Dendritic cell treated with granulocyte-macrophage colony-stimulating factor and Interleukin-4, amounts not matched to agents 40 ng/mL and 50 ng/mL, for 4 days (primary cell): ENCODE results near the gene SLC22A2.

ENCODE experiments used
- H3K27ac Mint-ChIP-seq: one replicate; pipeline ENCODE4 v1.8.0; 2022; ENCODE audit warnings: mild to moderate bottlenecking, mixed read lengths
- H3K27me3 Mint-ChIP-seq: one replicate; pipeline ENCODE4 v1.8.0; 2022; ENCODE audit warnings: mild to moderate bottlenecking, mixed read lengths
- H3K36me3 Mint-ChIP-seq: one replicate; pipeline ENCODE4 v1.8.0; 2022; ENCODE audit warnings: low read depth, mixed read lengths
- H3K4me1 Mint-ChIP-seq: one replicate; pipeline ENCODE4 v1.8.0; 2022; ENCODE audit warnings: low read depth, mixed read lengths
- H3K4me3 Mint-ChIP-seq: one replicate; pipeline ENCODE4 v1.8.0; 2022; ENCODE audit warnings: mild to moderate bottlenecking, moderate library complexity, mixed read lengths
- H3K9me3 Mint-ChIP-seq: one replicate; pipeline ENCODE4 v1.8.0; 2022; ENCODE audit warnings: mixed read lengths
- intact Hi-C: fragments of 100-400 bp; cut with micrococcal nuclease; formaldehyde crosslinking; loops from one replicate; pipeline ENCODE4 v1.15.0; 2022

Gene SLC22A2

GRCh38 chr6:160201061-160201460, 57.6 kb downstream of the SLC22A2 start:
- no peaks in the 10 kb centered on the region for H3K4me1 Mint-ChIP-seq
- peaks cover 4% of the 10 kb centered on the region for H3K9me3 Mint-ChIP-seq
- H3K27me3 Mint-ChIP-seq: no peaks in the 10 kb centered on the region
- no peak overlapping the region for H3K4me3 Mint-ChIP-seq
- no peak overlapping the region for H3K27ac Mint-ChIP-seq
- intact Hi-C loops: no loop called here
- H3K36me3 Mint-ChIP-seq: no peaks in the 10 kb centered on the region

GRCh38 chr6:160198606-160199211, 59.9 kb downstream of the SLC22A2 start:
- Mint-ChIP-seq H3K4me1 (no peaks in the 10 kb centered on the region), H3K9me3 (peaks cover 16% of the 10 kb centered on the region), H3K36me3 (no peaks in the 10 kb centered on the region), H3K27me3 (no peaks in the 10 kb centered on the region), H3K4me3 (no peak overlapping the region), H3K27ac (no peak overlapping the region)
- intact Hi-C loops: no loop called here

GRCh38 chr6:160197662-160198061, 61.0 kb downstream of the SLC22A2 start:
- H3K36me3 Mint-ChIP-seq: no peaks in the 10 kb centered on the region
- intact Hi-C loops: no loop called here
- no peaks in the 10 kb centered on the region for H3K27me3 Mint-ChIP-seq
- H3K27ac Mint-ChIP-seq: no peak overlapping the region
- peaks cover 25% of the 10 kb centered on the region for H3K9me3 Mint-ChIP-seq
- no peaks in the 10 kb centered on the region for H3K4me1 Mint-ChIP-seq
- H3K4me3 Mint-ChIP-seq: no peak overlapping the region

- Mint-ChIP-seq H3K27me3 (no peaks in the 10 kb centered on the region), H3K36me3 (no peaks in the 10 kb centered on the region), H3K4me3 (no peak overlapping the region), H3K9me3 (peaks cover 51% of the 10 kb centered on the region), H3K27ac (no peak overlapping the region), H3K4me1 (no peaks in the 10 kb centered on the region)
- intact Hi-C loops: no loop called here
Measured at GRCh38 chr6:160194808-160195207, 63.8 kb downstream of the SLC22A2 start.

- Mint-ChIP-seq H3K4me1 (no peaks in the 10 kb centered on the region), H3K9me3 (peaks cover 51% of the 10 kb centered on the region), H3K4me3 (no peak overlapping the region), H3K36me3 (no peaks in the 10 kb centered on the region), H3K27me3 (no peaks in the 10 kb centered on the region), H3K27ac (no peak overlapping the region)
- intact Hi-C loops: no loop called here
Measured at GRCh38 chr6:160192840-160193239, 65.8 kb downstream of the SLC22A2 start.

- no peaks in the 10 kb centered on the region for H3K36me3 Mint-ChIP-seq
- peaks cover 51% of the 10 kb centered on the region for H3K9me3 Mint-ChIP-seq
- no peak overlapping the region for H3K4me3 Mint-ChIP-seq
- intact Hi-C loops: no loop called here
- no peak overlapping the region for H3K27ac Mint-ChIP-seq
- H3K4me1 Mint-ChIP-seq: no peaks in the 10 kb centered on the region
- H3K27me3 Mint-ChIP-seq: no peaks in the 10 kb centered on the region
Measured at GRCh38 chr6:160190973-160191372, 67.6 kb downstream of the SLC22A2 start.

- H3K4me3 Mint-ChIP-seq: no peak overlapping the region
- H3K27ac Mint-ChIP-seq: no peak overlapping the region
- peaks cover 49% of the 10 kb centered on the region for H3K9me3 Mint-ChIP-seq
- intact Hi-C loops: no loop called here
- H3K27me3 Mint-ChIP-seq: no peaks in the 10 kb centered on the region
- H3K36me3 Mint-ChIP-seq: no peaks in the 10 kb centered on the region
- H3K4me1 Mint-ChIP-seq: no peaks in the 10 kb centered on the region
Measured at GRCh38 chr6:160190081-160190480, 68.5 kb downstream of the SLC22A2 start.

GRCh38 chr6:160188773-160189172, 69.8 kb downstream of the SLC22A2 start:
- H3K4me1 Mint-ChIP-seq: no peaks in the 10 kb centered on the region
- H3K36me3 Mint-ChIP-seq: no peaks in the 10 kb centered on the region
- H3K9me3 Mint-ChIP-seq: peaks cover 36% of the 10 kb centered on the region
- no peaks in the 10 kb centered on the region for H3K27me3 Mint-ChIP-seq
- intact Hi-C loops: no loop called here
- no peak overlapping the region for H3K4me3 Mint-ChIP-seq
- no peak overlapping the region for H3K27ac Mint-ChIP-seq

- Mint-ChIP-seq H3K27me3 (no peaks in the 10 kb centered on the region), H3K4me3 (no peak overlapping the region), H3K4me1 (no peaks in the 10 kb centered on the region), H3K27ac (no peak overlapping the region), H3K36me3 (no peaks in the 10 kb centered on the region), H3K9me3 (no peaks in the 10 kb centered on the region)
- intact Hi-C loops: no loop called here
Measured at GRCh38 chr6:160180706-160181105, 77.9 kb downstream of the SLC22A2 start.

- Mint-ChIP-seq H3K9me3 (no peaks in the 10 kb centered on the region), H3K4me1 (no peaks in the 10 kb centered on the region), H3K36me3 (no peaks in the 10 kb centered on the region), H3K4me3 (no peak overlapping the region), H3K27ac (no peak overlapping the region), H3K27me3 (no peaks in the 10 kb centered on the region)
- intact Hi-C loops: no loop called here
Measured at GRCh38 chr6:160178271-160178670, 80.3 kb downstream of the SLC22A2 start.

- Mint-ChIP-seq H3K36me3 (no peaks in the 10 kb centered on the region), H3K27me3 (no peaks in the 10 kb centered on the region), H3K9me3 (no peaks in the 10 kb centered on the region), H3K4me1 (no peaks in the 10 kb centered on the region), H3K4me3 (no peak overlapping the region), H3K27ac (no peak overlapping the region)
- intact Hi-C loops: no loop called here
Measured at GRCh38 chr6:160177220-160177619, 81.4 kb downstream of the SLC22A2 start.

GRCh38 chr6:160174681-160175080, 83.9 kb downstream of the SLC22A2 start:
- intact Hi-C loops: no loop called here
- H3K27me3 Mint-ChIP-seq: no peaks in the 10 kb centered on the region
- no peaks in the 10 kb centered on the region for H3K9me3 Mint-ChIP-seq

GRCh38 chr6:160173806-160174527, 84.7 kb downstream of the SLC22A2 start:
- H3K36me3 Mint-ChIP-seq: no peaks in the 10 kb centered on the region
- no peaks in the 10 kb centered on the region for H3K27me3 Mint-ChIP-seq
- H3K4me3 Mint-ChIP-seq: no peak overlapping the region
- intact Hi-C loops: no loop called here
- no peaks in the 10 kb centered on the region for H3K4me1 Mint-ChIP-seq
- H3K27ac Mint-ChIP-seq: no peak overlapping the region
- no peaks in the 10 kb centered on the region for H3K9me3 Mint-ChIP-seq

More at GRCh38 chr6:160174681-160175080, 83.9 kb downstream of the SLC22A2 start:
- H3K4me3 Mint-ChIP-seq: no peak overlapping the region
- H3K36me3 Mint-ChIP-seq: no peaks in the 10 kb centered on the region
- H3K27ac Mint-ChIP-seq: no peak overlapping the region
- no peaks in the 10 kb centered on the region for H3K4me1 Mint-ChIP-seq

- intact Hi-C loops: no loop called here
- Mint-ChIP-seq H3K9me3 (no peaks in the 10 kb centered on the region), H3K4me1 (no peaks in the 10 kb centered on the region), H3K27ac (no peak overlapping the region), H3K27me3 (no peaks in the 10 kb centered on the region), H3K36me3 (no peaks in the 10 kb centered on the region), H3K4me3 (no peak overlapping the region)
Measured at GRCh38 chr6:160172704-160173103, 85.9 kb downstream of the SLC22A2 start.
